HUES64 (cell line): Measurements from ENCODE around the gene SYNE2.
"Not testable (repeated sequence)": the region's sequence is repeated elsewhere in the genome, so short reads cannot be mapped to it uniquely, and the experiment has no call there.

Experiments
- H3K27ac ChIP-seq: 2 replicates; pipeline ENCODE4 v1.7.0; 2013; ENCODE audit warnings: low read depth, low read length, inconsistent platforms
- H3K27me3 ChIP-seq: 2 replicates; pipeline ENCODE4 v1.6.1; 2013; ENCODE audit warnings: mild to moderate bottlenecking, low read length; ENCODE audit not compliant: insufficient read depth
- H3K36me3 ChIP-seq: 2 replicates; pipeline ENCODE4 v1.6.1; 2013; ENCODE audit warnings: mild to moderate bottlenecking, low read length; ENCODE audit not compliant: insufficient read depth
- H3K4me1 ChIP-seq: 2 replicates; pipeline ENCODE4 v1.6.1; 2013; ENCODE audit warnings: mild to moderate bottlenecking, low read length, moderate library complexity; ENCODE audit not compliant: insufficient read depth
- H3K4me3 ChIP-seq: 2 replicates; pipeline ENCODE4 v1.5.1; 2013; ENCODE audit warnings: mild to moderate bottlenecking, low read length, moderate library complexity
- H3K9ac ChIP-seq: 2 replicates; pipeline ENCODE4 v1.6.1; 2013; ENCODE audit warnings: mild to moderate bottlenecking, low read depth, low read length
- H3K9me3 ChIP-seq: 2 replicates; pipeline ENCODE4 v1.6.1; 2013; ENCODE audit warnings: low read depth, low read length; ENCODE audit not compliant: insufficient read depth
- WGBS: fragments of 150-250, 120-280 bp; methylation state at CpG from one replicate; pipeline ENCODE4 v1.1.7; 2013; ENCODE audit warnings: missing lambda C conversion rate; 5-methylcytosine and 5-hydroxymethylcytosine counted together

The SYNE2 gene

GRCh38 chr14:64198486-64198885 lies 345.7 kb downstream of the SYNE2 start:
- Histone ChIP-seq H3K4me1 (peaks cover 41% of the 10 kb centered on the region), H3K4me3 (no peak overlapping the region), H3K9ac (no peak overlapping the region), H3K9me3 (no peaks in the 10 kb centered on the region), H3K27me3 (no peaks in the 10 kb centered on the region), H3K36me3 (peaks cover 9% of the 10 kb centered on the region; the same call in 1 of the 2 replicates), H3K27ac (no peak overlapping the region)
- WGBS: 92% methylated on average over 3 of the region's 3 CpGs

- Histone ChIP-seq H3K4me1 (peaks cover 30% of the 10 kb centered on the region), H3K9me3 (no peaks in the 10 kb centered on the region), H3K4me3 (no peak overlapping the region), H3K27me3 (no peaks in the 10 kb centered on the region), H3K27ac (0 out of 2 replicates have a peak overlapping the region, but pooled peaks have one; percentile 11), H3K36me3 (peaks cover 11% of the 10 kb centered on the region; the same call in 1 of the 2 replicates), H3K9ac (no peak overlapping the region)
- WGBS: 43% methylated on average over 4 of the region's 4 CpGs
Observed at GRCh38 chr14:64200170-64200569, 347.4 kb downstream of the SYNE2 start.

GRCh38 chr14:64201296-64201695 lies 348.5 kb downstream of the SYNE2 start:
- 84% methylated on average over 7 of the region's 7 CpGs for WGBS
- H3K36me3 ChIP-seq: peaks cover 11% of the 10 kb centered on the region; the same call in 1 of the 2 replicates
- no peaks in the 10 kb centered on the region for H3K27me3 ChIP-seq
- H3K27ac ChIP-seq: no peak overlapping the region
- H3K4me3 ChIP-seq: no peak overlapping the region
- peaks cover 26% of the 10 kb centered on the region for H3K4me1 ChIP-seq
- no peak overlapping the region for H3K9ac ChIP-seq
- no peaks in the 10 kb centered on the region for H3K9me3 ChIP-seq

- Histone ChIP-seq H3K27ac (no peak overlapping the region), H3K9me3 (no peaks in the 10 kb centered on the region), H3K36me3 (peaks cover 13% of the 10 kb centered on the region; the same call in 1 of the 2 replicates), H3K9ac (no peak overlapping the region), H3K4me3 (no peak overlapping the region), H3K27me3 (no peaks in the 10 kb centered on the region), H3K4me1 (peaks cover 20% of the 10 kb centered on the region)
- WGBS: 94% methylated on average over 17 of the region's 18 CpGs
Observed at GRCh38 chr14:64201921-64202545, 349.2 kb downstream of the SYNE2 start.

- H3K4me1 ChIP-seq: peaks cover 13% of the 10 kb centered on the region
- WGBS: 91% methylated on average over 10 of the region's 10 CpGs
- H3K4me3 ChIP-seq: no peak overlapping the region
- H3K36me3 ChIP-seq: peaks cover 14% of the 10 kb centered on the region; the same call in 1 of the 2 replicates
- no peaks in the 10 kb centered on the region for H3K27me3 ChIP-seq
- no peak overlapping the region for H3K9ac ChIP-seq
- H3K9me3 ChIP-seq: no peaks in the 10 kb centered on the region
- no peak overlapping the region for H3K27ac ChIP-seq
Observed at GRCh38 chr14:64202716-64203115, 349.9 kb downstream of the SYNE2 start.

DNA sequence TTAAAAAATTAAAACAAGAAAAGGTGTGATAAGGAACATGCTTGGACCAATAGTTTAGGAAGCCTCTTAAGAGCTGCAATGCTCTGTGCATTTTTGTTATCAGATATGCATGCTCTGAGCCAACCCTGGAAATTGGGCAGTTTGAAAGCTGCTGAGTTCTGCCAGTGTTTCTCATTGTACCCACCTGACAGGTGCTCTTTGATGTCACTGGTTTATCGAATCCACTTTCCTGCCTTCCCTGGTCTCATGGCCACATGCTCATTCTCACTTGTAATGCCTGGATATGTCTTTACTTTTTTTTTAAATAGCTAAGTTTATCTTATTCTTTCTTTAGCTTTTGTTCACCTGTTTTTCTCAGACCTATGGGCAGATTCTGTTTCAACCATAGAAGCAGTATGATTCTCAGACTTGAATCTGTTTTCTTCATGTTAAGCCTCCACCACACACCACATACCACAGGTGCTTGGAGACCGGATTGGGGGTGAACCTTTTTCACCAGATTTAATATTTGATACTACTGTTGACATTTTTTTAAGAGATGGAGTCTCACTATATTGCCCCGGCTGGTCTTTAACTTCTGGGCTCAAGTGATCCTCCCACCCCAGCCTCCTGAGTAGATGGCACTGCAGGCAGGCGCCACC lies 350.7 kb downstream of the SYNE2 start:
- no peak overlapping the region for H3K9ac ChIP-seq
- H3K36me3 ChIP-seq: peaks cover 22% of the 10 kb centered on the region
- no peak overlapping the region for H3K4me3 ChIP-seq
- 93% methylated on average over 4 of the region's 4 CpGs for WGBS
- no peaks in the 10 kb centered on the region for H3K27me3 ChIP-seq
- no peaks in the 10 kb centered on the region for H3K9me3 ChIP-seq
- H3K27ac ChIP-seq: no peak overlapping the region
- peaks cover 13% of the 10 kb centered on the region for H3K4me1 ChIP-seq

DNA sequence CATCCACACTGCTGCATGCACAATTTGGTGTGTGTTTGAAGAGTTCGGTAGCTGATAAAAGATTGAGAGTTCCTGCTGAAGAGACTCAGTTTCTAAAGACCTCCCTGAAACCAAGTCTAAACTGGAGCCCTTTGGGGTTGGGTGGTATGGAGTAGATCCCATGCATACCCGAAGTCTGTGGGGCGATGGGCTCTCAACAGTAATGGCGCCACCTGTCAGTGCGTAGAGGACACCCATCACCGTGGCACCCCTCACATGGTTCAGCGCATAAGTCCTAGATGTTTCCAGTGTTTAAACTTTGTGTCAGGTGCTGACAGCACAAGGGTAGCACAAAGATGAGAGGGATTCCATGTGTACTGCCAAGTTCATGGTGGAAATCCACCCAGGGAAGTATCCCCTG lies 355.5 kb downstream of the SYNE2 start:
- H3K36me3 ChIP-seq: peaks cover 60% of the 10 kb centered on the region

GRCh38 chr14:64208981-64209380 lies 356.2 kb downstream of the SYNE2 start:
- H3K36me3 ChIP-seq: peaks cover 63% of the 10 kb centered on the region
- WGBS: 91% methylated on average over 10 of the region's 10 CpGs
- no peaks in the 10 kb centered on the region for H3K9me3 ChIP-seq
- H3K4me1 ChIP-seq: no peaks in the 10 kb centered on the region; the same call in 1 of the 2 replicates
- no peak overlapping the region for H3K4me3 ChIP-seq
- H3K27ac ChIP-seq: no peak overlapping the region
- H3K27me3 ChIP-seq: no peaks in the 10 kb centered on the region
- H3K9ac ChIP-seq: no peak overlapping the region

More for the DNA sequence above, 355.5 kb downstream of the SYNE2 start:
- Histone ChIP-seq H3K4me1 (no peaks in the 10 kb centered on the region; the same call in 1 of the 2 replicates), H3K27ac (no peak overlapping the region), H3K4me3 (no peak overlapping the region), H3K27me3 (no peaks in the 10 kb centered on the region), H3K9ac (no peak overlapping the region), H3K9me3 (no peaks in the 10 kb centered on the region)
- 94% methylated on average over 7 of the region's 7 CpGs for WGBS

GRCh38 chr14:64209444-64210131 lies 356.8 kb downstream of the SYNE2 start:
- Histone ChIP-seq H3K27me3 (no peaks in the 10 kb centered on the region), H3K9ac (no peak overlapping the region), H3K4me3 (no peak overlapping the region), H3K27ac (no peak overlapping the region), H3K4me1 (no peaks in the 10 kb centered on the region; the same call in 1 of the 2 replicates), H3K9me3 (no peaks in the 10 kb centered on the region), H3K36me3 (peaks cover 69% of the 10 kb centered on the region)
- WGBS: 94% methylated on average over 21 of the region's 21 CpGs

GRCh38 chr14:64210216-64210615 lies 357.4 kb downstream of the SYNE2 start:
- Histone ChIP-seq H3K4me3 (no peak overlapping the region), H3K9me3 (no peaks in the 10 kb centered on the region), H3K27me3 (no peaks in the 10 kb centered on the region), H3K4me1 (no peaks in the 10 kb centered on the region; the same call in 1 of the 2 replicates), H3K27ac (no peak overlapping the region), H3K36me3 (peaks cover 75% of the 10 kb centered on the region), H3K9ac (no peak overlapping the region)
- 94% methylated on average over 12 of the region's 12 CpGs for WGBS

DNA sequence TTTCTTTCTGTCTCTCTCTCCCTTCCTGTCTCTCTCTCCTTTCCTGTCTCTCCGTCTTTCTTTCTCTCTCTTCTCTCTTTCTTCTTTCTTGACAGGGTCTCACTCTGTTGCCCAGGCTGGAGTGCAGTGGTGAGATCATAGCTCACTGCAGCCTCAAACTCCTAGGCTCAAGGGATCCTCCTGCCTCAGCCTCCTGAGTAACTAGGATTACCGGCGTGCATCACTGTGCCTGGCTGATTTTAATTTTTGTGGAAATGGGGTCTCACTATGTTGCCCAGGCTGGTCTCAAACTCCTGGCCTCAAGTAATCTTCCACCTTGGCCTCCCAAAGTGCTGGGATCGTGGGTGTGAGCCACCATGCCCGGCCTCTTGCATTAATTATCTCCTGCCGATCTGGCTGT lies 358.1 kb downstream of the SYNE2 start:
- not testable (repeated sequence) for H3K4me3 ChIP-seq, H3K27me3 ChIP-seq, H3K27ac ChIP-seq, H3K4me1 ChIP-seq, H3K9me3 ChIP-seq, H3K9ac ChIP-seq
- peaks cover 82% of the 10 kb centered on the region for H3K36me3 ChIP-seq
- 95% methylated on average over 6 of the region's 6 CpGs for WGBS
